Chondrocyte (in vitro differentiated cells): ENCODE data around the gene ATF3. TPM values are rescaled to one million over a fixed set of nuclear protein-coding genes. Genes with fewer than 3 reads are reported as not detected.
A peak's percentile ranks its signal among the peaks of the same experiment; 100 is the strongest.

Experiments used
- DNase-seq: peaks from one replicate; pipeline ENCODE4 v3.0.0; 2021; ENCODE audit warnings: mixed read lengths, low spot score
- H3K27ac Mint-ChIP-seq: one replicate; pipeline ENCODE4 v1.8.0; 2021; ENCODE audit warnings: mild to moderate bottlenecking, moderate library complexity, mixed read lengths; ENCODE audit not compliant: unreplicated experiment
- H3K27me3 Mint-ChIP-seq: 2 replicates; pipeline ENCODE4 v1.8.0; 2021; ENCODE audit warnings: low read depth, mixed read lengths
- H3K36me3 Mint-ChIP-seq: 2 replicates; pipeline ENCODE4 v1.8.0; 2021; ENCODE audit warnings: low read depth, mixed read lengths
- H3K4me1 Mint-ChIP-seq: 2 replicates; pipeline ENCODE4 v1.8.0; 2021; ENCODE audit warnings: low read depth, mild to moderate bottlenecking, mixed read lengths
- H3K4me3 Mint-ChIP-seq: one replicate; pipeline ENCODE4 v1.8.0; 2021; ENCODE audit warnings: mild to moderate bottlenecking, moderate library complexity, mixed read lengths; ENCODE audit not compliant: unreplicated experiment
- H3K9me3 Mint-ChIP-seq: 2 replicates; pipeline ENCODE4 v1.8.0; 2021; ENCODE audit warnings: low read depth, mixed read lengths
- CTCF ChIP-seq: fragments of 200-600 bp; sonication (generic); IDR thresholded peaks from 2 replicates; pipeline ENCODE4 v1.5.0; 2021; ENCODE audit warnings: antibody characterized with exemption, mild to moderate bottlenecking, moderate library complexity
- total RNA-seq: library from RNA; stranded (reverse); gene quantifications from 3 replicates; pipeline ENCODE4 v1.2.1, GENCODE V29; 2021

The ATF3 gene
- total RNA-seq, 1 donor from 2014 or later = 50.2 TPM

DNA sequence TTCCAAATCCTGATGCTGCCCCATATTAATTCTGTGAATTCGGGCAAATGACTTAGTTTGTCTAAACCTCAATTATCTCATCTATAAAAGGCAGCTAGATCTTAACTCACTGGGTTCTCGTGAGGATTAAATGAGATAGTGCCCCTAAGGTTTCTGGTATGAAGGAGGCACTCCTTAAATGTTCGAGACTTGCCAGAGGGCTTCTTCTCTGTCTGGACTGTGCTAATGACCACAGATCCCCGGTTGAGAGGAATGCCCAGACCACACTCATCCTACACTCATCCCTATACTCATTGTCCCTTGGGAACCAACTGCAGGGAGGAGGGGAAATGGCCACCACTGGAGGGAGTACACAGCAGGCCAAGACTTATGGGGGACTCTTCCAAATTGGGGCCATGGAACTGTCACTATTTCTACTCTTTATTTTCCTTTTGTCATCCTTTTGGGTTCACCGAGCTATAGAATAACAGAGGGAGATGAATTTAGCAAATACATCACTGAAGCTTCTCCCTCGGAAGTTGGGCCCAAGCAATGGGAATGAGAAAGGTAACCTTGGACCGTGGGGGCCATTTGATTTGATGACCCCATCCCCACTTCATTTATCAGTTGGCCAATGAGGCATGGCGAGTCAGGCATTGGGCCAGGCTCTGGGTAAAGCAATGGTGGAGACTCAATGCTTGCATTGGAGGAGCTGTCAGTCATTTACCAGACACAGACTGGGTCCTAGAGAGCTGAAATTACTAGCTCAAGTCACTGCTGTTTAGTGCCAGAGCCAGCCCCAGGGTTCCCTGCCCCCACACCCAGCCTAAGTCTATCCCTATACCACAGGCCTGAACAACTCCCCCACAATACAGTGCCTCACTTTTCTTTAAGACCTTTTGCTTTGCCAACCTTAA lies 5.1 kb downstream of the ATF3 start:
- no peaks in the 10 kb centered on the region for H3K27me3 Mint-ChIP-seq
- H3K9me3 Mint-ChIP-seq = no peaks in the 10 kb centered on the region
- no peak for DNase-seq
- H3K27ac Mint-ChIP-seq = peak overlapping the region; percentile 41
- H3K4me3 Mint-ChIP-seq = no peak overlapping the region
- no peak for TF ChIP-seq CTCF
- peaks cover 35% of the 10 kb centered on the region for H3K36me3 Mint-ChIP-seq
- H3K4me1 Mint-ChIP-seq = peaks cover 52% of the 10 kb centered on the region

- Mint-ChIP-seq H3K4me1 (peaks cover 51% of the 10 kb centered on the region), H3K27me3 (no peaks in the 10 kb centered on the region), H3K36me3 (peaks cover 42% of the 10 kb centered on the region), H3K4me3 (no peak overlapping the region), H3K9me3 (no peaks in the 10 kb centered on the region), H3K27ac (peak overlapping the region; percentile 41)
- no peak for DNase-seq
- no peak for TF ChIP-seq CTCF
Measured at GRCh38 chr1:212614453-212615200, 6.1 kb downstream of the ATF3 start.

GRCh38 chr1:212615201-212615470 lies 6.6 kb downstream of the ATF3 start:
- Mint-ChIP-seq H3K4me3 (no peak overlapping the region), H3K27me3 (no peaks in the 10 kb centered on the region), H3K36me3 (peaks cover 45% of the 10 kb centered on the region), H3K27ac (no peak overlapping the region), H3K9me3 (no peaks in the 10 kb centered on the region), H3K4me1 (peaks cover 46% of the 10 kb centered on the region)
- no peak for DNase-seq
- TF ChIP-seq CTCF = no peak

- TF ChIP-seq CTCF = no peak
- Mint-ChIP-seq H3K4me3 (no peak overlapping the region), H3K36me3 (peaks cover 49% of the 10 kb centered on the region), H3K27me3 (no peaks in the 10 kb centered on the region), H3K27ac (no peak overlapping the region), H3K4me1 (peaks cover 12% of the 10 kb centered on the region), H3K9me3 (no peaks in the 10 kb centered on the region)
- DNase-seq = no peak
Measured at GRCh38 chr1:212618466-212619210, 10.1 kb downstream of the ATF3 start.

- Mint-ChIP-seq H3K4me1 (no peaks in the 10 kb centered on the region), H3K36me3 (peaks cover 41% of the 10 kb centered on the region), H3K27ac (no peak overlapping the region), H3K9me3 (no peaks in the 10 kb centered on the region), H3K27me3 (peaks cover 4% of the 10 kb centered on the region), H3K4me3 (no peak overlapping the region)
- no peak for DNase-seq
- TF ChIP-seq CTCF = no peak
Measured at GRCh38 chr1:212620293-212620692, 11.7 kb downstream of the ATF3 start.
